ENCODE measurements around the gene ARSG.
"Not testable (repeated sequence)": the region's sequence is repeated elsewhere in the genome, so short reads cannot be mapped to it uniquely, and the experiment has no call there.

ARSG gene

DNA sequence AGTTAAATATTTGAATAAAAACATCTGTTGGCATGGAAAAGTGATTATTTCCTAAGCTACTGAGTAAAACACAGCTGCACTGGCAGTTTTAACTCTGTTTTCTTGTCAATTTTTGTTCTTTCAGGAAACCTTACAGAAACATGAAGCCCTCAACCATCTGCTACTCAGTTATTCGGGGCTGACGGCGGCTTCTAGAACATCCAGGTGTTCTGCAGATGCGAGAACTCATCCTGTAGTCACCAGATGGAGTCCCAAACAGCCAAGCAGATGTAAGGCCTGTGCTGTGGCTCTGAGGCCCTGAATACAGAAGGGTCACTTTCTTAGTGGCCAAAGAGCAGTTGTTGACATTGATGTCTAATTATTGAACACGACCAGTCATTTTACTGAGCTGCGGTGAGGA is 15.5 kb downstream of the ARSG start:
- DNase-seq (ENCODE audit: low read depth): no peak

DNA sequence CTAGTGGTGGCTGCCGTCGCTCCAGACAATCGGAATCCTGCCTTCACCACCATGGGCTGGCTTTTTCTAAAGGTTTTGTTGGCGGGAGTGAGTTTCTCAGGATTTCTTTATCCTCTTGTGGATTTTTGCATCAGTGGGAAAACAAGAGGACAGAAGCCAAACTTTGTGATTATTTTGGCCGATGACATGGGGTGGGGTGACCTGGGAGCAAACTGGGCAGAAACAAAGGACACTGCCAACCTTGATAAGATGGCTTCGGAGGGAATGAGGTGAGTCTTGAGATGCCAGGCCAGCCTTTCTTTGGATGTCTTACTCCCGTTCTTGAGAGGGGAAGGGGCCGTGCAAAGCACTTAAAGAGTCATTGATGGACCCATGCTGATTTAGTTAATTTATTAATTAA is 16.1 kb downstream of the ARSG start:
- no peak for DNase-seq (ENCODE audit: low read depth)

DNA sequence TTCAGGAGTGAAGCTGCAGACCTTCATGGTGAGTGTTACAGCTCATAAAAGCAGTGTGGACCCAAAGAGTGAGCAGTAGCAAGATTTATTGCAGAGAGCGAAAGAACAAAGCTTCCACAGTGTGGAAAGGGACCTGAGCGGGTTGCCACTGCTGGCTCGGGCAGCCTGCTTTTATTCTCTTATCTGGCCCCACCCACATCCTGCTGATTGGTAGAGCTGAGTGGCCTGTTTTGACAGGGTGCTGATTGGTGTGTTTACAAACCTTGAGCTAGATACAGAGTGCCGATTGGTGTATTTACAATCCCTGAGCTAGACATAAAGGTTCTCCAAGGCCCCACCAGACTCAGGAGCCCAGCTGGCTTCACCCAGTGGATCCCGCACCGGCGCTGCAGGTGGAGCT is 17.2 kb downstream of the ARSG start:
- not testable (repeated sequence) for DNase-seq (ENCODE audit: low read depth)

DNA sequence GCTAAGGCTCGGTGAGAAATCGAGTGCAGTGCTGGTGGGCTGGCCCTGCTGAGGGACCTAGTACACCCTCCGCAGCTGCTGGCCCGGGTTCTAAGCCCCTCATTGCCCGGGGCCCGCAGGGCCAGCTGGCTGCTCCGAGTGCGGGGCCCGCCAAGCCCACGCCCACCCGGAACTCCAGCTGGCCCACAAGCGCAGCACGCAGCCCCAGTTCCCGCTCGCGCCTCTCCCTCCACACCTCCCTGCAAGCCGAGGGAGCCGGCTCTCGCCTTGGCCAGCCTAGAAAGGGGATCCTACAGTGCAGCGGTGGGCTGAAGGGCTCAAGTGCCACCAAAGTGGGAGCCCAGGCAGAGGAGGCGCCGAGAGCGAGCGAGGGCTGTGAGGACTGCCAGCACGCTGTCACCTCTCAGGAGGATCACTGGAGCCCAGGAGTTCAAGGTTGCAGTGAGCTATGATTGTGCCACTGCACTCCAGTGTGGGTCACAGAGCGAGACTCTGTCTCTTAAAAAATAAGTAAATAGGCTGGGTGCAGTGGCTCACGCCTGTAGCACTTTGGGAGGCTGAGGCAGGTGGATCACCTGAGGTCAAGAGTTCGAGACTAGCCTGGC is 17.9 kb downstream of the ARSG start:
- DNase-seq (ENCODE audit: low read depth): not testable (repeated sequence)

DNA sequence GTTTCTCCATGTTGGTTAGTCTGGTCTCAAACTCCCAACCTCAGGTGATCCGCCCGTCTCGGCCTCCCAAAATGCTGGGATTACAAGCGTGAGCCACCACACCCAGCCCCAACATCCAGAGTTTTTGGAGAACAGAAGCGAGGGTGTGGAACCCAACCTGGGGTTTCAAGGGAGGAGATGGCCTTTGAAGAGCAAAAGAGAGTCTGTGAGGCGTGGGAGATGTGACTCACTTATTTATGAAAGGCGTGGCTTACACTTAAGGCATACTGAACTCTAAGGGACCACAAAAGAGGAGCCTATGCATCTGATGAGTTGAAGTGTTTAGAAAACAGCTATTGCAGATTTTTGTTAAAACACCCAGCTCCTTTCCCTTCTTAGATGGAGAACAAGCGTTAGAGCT is 18.9 kb downstream of the ARSG start:
- peak; percentile 25 for DNase-seq (ENCODE audit: low read depth)

DNA sequence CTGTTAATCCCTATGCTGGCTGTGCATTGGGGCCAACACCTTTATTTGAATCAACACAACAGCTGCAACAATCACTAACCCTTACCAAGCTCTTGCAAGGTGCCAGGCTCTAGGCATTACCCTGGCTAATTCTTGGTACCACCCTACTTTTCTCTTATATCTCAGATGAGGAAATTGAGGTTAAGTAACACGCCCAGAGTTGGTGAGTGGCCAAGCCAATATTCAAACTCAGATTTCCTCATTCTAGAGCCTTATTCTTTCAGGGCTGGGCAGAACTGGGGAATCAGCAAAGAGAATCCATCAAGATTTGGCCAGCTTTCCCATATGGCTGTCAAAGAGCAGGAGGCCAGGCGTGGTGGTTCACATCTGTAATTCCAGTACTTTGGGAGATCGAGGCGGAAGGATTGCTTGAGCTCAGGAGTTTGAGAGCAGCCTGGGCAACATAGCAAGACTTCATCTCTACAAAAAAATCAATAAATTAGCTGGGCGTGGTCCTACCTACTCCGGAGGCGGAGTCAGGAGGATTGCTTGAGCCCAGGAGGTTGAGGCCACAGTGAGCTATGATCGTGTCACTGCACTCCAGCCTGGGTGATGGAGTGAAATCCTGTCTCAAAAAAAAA is 23.7 kb downstream of the ARSG start:
- no peak for DNase-seq (ENCODE audit: low read depth)

DNA sequence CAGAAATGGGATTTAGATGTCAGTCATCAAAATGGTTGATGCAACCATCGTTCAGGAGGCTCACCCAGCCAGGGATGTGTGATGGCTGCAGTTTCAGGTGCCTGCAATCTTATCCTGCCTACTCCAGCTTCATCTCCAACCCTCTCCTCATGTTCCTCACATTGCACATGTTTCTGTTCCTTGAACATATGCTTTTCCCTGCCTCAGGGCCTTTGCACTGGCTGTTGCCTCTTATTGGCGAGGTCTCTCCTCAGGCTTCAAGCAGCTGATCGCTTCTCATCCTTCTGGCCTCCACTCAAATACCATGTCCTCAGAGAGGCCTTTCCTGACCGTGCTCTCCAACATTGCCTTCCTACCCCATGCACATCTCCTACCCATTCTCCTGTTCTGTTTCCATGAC is 24.6 kb downstream of the ARSG start:
- no peak for DNase-seq (ENCODE audit: low read depth)

DNA sequence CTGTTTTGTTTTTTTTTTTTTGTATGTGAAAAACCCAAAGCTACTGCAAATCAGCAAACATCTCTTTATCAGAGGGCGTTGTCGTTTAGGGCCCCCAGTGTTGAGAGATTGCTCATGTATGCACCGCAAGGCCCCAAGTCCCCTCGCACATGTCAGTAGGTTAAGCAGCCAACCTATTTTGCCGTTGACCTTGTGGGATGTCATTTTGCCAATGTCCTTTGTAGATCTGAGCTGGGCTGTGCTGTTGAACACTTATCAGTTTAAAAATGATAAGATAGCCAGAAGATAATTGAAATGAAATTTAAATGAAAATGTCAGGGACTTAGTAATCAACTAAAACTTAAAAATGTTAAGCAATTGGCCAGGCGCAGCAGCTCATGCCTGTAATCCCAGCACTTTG is 26.2 kb downstream of the ARSG start:
- no peak for DNase-seq (ENCODE audit: low read depth)

DNA sequence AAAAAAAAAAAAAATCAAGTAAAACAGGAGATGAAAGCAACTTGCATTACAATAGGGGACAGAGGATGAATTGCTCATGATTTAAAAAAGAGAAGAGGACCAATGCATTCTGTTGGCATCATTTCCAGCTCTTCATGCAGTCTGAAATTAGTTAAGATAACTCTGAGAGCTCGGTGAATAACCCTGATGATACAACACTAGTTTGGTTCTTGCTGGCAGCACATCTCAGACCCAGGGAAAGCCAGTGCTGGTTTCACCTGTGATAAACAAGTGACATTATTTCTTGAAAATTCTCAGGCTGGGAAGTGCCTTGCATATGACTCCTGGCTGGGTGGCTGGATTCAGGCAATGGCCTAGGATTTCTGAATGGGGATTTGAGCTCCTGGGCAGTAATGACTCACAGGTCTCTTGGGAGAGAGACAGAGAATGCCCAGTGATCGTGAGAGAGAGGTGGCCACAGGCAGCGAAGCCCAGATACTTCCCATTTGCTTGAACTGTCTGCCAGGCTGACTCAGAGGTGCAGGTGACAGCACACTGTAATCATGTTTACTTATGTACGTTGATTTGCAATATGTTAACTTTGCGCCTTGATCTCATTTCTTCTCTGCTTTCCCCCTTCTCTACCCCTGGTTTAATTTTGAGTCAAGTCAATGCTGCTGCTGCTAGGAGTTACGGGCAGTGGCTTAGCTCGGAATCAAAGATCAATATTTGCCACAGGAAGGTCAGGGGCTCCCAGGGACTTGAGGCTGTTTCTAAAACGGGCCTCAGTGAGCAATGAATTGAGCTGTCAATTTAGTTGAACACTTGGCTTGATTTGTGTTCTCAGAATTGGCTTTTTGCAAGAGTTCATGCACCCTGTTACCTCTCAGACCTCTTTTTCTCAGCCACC is 27.1 kb downstream of the ARSG start:
- DNase-seq (ENCODE audit: low read depth): no peak

DNA sequence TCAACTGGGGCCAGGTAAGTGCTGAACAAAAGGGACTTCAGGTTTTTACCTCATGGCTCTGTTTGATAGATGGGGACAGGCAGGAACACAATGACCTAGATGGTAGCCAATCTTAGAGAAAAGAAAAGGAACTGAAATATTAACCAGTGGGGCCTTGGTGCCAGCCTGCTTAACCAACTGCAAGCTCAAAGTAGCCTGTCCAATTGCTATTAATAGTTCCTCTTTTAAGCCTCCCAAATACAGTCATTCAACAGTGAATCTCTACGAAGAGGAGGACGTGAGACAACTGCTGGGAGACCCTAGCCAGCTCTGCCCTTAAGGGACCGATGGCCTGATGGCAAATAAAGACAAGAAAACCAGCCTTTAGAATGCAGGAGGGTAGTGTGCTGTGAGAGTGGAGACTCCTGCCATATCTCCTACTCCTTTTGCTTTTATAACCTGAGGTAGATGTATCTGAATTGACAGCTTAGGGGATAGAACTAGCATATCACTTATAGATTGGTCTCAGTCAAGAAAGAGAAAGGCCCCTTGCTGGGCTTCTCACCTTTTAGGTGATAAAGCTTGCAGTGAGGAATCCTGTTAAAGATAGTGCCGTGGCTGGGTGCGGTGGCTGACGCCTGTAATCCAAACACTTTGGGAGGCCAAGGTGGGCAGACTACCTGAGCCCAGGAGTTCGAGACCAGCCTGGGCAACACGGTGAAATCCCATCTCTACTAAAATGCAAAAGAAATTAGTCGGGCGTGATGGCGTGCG is 28.3 kb downstream of the ARSG start:
- DNase-seq (ENCODE audit: low read depth): no peak

DNA sequence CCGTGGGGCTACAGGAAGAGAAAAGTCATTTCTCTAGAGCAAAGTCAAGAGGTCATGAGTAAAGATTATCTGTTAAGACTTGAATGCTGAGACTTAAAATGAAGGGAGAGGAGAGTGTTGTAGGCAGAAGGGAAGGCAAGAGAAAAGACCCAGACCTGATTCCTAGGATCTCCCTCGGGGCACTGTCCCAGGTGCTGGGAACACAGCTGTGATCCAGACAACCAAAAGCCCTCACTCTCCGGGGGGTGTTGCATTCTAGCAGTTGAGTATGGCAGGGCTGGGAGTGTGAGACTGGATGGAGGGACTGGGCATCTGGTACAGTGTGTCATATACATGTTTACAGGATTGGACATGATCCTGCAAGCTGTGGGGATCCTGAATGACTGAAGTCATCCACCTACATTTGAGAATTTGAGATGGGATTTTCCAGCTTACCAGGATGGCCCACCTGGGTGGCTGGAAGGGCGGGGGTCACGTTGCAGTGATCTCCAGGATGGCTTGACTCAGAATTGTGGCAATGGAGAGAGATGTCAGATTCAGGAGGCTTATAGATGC is 29.1 kb downstream of the ARSG start:
- DNase-seq (ENCODE audit: low read depth): no peak

DNA sequence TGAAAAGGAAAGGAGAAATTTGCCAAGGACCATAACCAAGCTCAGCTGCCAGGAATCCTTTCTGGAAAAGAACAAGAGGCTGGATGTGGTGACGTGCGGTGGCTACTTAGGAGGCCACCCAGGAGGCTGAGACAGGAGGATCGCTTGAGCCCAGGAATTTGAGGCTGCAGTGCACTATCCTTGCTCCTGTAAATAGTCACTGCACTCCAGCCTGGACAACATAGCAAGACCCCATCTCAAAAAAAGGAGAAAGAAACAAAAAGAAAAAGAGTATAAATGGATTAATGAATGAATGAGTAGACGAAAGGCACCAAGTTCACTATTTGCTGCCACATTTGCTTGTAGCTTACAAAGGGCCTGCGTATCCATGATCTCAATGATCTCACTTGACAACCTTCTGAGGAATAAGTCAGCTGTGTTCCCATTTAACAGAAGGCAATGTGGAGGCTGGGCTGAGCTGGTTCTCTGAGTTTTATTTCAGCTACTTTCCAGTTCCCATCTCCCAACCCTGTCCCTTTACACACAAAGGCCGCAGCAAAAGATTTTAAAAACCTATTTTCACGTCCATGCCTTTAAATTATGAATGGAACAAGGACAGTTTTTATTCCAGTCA is 29.8 kb downstream of the ARSG start:
- no peak for DNase-seq (ENCODE audit: low read depth)

DNA sequence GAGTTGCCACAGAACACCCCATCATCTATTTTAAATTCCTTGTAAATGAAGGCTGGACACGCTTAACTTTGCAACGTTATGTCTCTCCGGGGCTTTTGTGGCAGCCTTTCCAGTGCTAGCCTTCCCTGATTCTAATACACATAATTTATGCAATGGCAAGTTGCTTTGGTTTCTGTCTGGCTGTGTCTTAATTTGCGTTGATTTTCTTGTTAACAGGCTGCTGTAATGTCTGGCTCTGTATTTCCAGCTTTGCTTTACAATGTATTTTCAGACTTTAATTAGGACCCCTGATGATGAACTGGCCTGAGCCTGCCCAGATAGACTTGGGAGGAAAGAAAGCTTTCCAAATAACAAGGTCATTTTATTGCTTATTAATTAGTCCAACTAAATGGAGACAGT is 30.3 kb downstream of the ARSG start:
- no peak for DNase-seq (ENCODE audit: low read depth)

DNA sequence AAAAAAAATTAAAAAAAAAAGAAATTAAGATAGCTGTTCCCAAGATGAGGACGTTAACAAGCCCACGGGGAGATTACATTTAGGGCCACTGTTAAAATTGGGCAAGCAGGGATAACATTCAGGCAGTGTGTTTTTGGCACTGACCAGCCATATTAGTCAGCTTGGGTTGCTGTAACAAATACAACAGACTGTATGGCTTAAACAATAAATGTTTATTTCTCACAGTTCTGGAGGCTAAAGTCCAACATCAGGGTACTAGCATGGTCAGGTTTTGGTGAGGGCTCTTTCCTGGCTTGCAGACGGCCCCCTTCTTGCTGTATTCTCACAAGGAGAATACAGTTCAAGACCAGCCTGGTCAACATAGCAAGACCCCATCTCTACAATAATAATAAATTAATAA is 31.3 kb downstream of the ARSG start:
- DNase-seq (ENCODE audit: low read depth): no peak

DNA sequence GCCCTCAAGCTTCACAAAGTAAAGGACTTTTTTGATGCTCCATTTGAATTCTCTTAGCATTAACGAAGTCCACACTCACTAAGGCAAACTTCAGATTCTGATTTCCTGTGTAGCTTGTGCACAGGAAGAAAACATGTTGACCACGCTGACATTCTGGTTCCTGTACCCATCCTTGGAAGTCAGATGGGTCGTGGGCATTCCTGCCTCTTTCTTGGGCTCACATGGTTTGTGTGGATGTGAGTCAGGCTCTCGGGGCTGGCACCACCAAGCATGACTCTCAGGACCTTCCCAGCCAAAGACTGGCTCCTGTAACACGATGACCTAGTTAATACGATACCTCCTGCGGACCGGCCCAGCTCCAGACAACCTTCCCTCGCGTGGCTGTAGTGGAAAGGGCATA is 32.8 kb downstream of the ARSG start:
- no peak for DNase-seq (ENCODE audit: low read depth)

DNA sequence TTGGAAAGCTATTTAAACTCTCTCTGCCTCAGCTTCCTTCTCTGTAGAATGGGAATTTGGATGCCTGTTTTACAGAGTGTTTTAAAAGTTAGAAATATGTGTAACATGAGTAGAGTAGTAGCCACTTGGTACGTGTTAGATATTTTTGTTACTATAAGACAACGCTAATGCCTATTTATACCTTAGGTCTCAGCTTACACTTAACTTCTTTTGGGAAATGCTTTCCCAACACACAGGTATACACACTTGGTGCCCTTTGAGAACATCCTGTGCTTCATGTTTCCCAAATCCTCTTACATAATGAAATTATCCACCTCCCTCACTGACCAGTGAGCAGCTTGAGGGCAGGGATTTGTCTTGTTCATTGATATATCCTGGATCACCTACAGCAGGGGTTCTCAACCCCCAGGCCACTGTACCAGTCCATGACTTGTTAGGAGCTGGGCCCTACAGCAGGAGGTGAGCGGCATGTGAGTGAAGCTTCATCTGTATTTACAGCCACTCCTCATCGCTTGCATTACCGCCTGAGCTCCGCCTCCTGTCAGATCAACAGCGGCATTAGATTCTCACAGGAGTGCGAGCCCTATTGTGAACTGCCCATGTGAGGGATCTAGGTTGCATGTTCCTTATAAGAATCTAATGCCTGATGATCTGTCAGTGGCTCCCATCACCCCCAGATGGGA is 33.5 kb downstream of the ARSG start:
- DNase-seq (ENCODE audit: low read depth): no peak

DNA sequence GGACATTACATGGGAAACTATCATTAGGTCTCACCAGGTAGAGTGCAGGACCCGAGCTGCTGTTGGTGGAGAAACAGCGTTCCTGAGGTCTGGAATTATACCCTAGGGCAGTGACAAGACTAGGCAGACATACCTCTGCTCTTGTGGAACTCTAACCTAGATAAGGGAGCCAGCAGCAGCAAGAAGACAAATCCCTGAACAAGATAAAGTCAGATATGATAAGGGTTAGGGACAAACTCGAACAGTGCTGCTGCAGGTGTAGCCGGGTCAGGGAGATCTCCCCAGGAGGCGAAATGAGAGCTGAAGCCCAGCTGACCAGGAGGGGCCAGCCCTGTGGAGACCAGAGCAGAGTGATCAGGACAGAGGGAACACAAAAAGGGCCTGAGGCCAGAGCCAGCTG is 34.7 kb downstream of the ARSG start:
- no peak for DNase-seq (ENCODE audit: low read depth)

DNA sequence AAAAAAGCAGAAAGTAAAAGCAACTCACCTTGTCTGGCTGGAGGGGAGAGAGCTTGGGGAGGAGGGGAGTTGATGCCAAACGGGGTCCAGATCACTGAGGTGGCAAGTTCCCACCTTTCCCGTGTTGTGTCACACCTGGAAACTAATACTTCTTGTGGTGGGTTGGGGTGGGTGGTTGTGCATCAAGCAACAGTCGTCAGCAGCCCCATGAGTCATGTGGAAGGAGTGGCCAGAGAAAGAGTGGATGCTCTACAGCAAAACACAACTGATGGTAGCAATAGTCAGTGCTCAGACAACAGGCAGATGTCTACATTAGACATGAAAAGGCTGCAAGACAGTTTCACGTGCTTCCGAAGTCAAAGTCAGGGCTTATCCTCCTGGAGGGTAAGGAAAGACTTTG is 35.4 kb downstream of the ARSG start:
- DNase-seq (ENCODE audit: low read depth): no peak

DNA sequence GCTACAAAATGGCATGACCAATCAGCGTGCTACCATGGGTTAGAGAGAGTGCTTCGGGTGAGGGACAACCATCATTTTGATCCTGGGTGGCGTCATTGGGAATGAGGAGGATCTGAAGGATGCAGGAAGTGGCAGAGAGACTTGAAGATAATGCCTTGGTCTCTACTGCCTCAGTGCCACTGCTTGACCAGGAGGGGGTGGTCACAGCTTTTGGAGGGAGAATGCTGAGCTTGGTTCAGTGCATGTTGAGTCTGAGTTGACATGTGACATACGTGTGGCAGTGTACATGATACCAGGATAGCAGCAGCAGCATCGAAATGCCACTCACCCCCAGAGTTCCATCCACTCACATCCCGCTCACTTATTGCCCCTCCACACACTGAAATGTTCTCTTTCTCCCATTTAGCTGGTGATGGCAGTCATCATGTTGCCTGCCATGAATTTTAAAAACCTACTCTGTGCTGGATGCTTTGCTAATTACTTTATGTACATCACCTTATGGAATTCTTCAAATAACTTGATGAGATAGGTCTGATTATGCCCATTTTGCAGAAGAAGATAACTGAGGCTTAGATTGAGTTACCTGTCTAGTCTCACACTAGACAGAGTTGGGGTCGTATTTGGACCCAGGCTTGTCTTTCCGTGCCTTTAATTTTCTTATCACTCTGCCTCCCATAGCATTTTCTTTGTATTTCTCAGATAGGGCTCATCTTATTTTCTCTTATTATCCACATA is 36.7 kb downstream of the ARSG start:
- DNase-seq (ENCODE audit: low read depth): no peak

DNA sequence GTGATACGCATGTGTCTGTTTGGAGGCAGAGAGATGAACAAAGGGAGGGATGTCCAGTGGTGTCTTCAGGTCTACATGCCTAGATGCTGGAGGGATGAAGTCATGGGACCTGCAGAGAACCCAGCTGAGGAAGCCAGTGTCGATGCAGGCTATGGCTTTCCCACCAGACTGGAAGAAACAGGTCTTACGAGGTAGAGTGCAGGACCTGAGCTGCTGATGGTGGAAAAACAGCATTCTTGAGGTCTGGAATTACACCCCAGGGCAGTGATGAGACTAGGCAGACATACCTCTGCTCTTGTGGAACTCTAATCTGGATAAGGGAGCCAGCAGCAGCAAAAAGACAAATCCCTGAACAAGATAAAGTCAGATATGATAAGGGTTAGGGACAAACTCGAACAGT is 37.4 kb downstream of the ARSG start:
- DNase-seq (ENCODE audit: low read depth): no peak

DNA sequence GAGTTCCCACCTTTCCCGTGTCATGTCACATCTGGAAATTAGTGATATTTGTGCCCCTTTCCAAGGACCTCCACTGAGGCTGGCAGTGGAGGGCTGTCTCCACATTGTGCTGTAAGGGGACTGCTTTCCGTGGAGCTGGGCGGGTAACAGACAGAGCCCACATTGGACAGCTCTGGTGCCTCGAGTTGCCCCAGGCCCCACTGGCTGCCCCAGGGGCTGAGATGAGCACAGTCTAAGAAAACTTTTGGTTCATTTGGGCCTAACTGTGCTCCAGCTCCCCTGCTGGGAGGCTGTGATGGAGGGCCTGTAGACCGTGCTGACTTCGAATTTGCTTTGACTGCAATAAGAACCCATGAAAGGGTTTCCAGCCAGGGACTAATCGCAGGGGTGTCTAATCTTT is 38.0 kb downstream of the ARSG start:
- DNase-seq (ENCODE audit: low read depth): no peak

Measured in stimulated activated CD8-positive, alpha-beta memory T cell treated with anti-CD3 and anti-CD28 coated beads, Interleukin-15, amount 100 ng/mL, for 1 hour (primary cell).